GM12874 (cell line): ENCODE results near the gene BCAS3.

ENCODE experiments used
- TF ChIP-seq, protein P1 (sequence below): IDR thresholded peaks from 2 replicates; pipeline ENCODE4 v1.5.1; 2011; ENCODE audit warnings: low read depth, mild to moderate bottlenecking, control low read depth, low read length, moderate library complexity; ENCODE audit not compliant: insufficient read depth

BCAS3 gene

DNA sequence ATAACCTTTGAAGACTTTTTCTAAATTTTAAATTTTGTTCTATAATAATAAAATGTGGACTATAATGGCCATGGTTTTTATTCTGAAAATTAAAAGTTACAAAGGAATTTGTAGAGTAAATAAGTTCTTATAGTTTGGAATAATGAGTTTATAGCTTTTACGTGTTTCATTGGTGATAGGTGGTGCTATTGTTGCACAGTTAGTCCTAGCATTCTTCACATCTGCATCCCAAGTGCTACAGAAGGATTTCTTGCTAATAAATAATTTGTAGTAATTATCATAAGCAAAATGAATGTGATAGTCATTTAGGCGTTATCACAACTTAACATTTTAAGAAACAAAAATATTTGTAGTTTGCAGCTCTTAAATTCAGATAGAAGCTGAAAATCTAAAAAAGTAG is 67.9 kb downstream of the BCAS3 start:
- TF ChIP-seq, protein P1, sequence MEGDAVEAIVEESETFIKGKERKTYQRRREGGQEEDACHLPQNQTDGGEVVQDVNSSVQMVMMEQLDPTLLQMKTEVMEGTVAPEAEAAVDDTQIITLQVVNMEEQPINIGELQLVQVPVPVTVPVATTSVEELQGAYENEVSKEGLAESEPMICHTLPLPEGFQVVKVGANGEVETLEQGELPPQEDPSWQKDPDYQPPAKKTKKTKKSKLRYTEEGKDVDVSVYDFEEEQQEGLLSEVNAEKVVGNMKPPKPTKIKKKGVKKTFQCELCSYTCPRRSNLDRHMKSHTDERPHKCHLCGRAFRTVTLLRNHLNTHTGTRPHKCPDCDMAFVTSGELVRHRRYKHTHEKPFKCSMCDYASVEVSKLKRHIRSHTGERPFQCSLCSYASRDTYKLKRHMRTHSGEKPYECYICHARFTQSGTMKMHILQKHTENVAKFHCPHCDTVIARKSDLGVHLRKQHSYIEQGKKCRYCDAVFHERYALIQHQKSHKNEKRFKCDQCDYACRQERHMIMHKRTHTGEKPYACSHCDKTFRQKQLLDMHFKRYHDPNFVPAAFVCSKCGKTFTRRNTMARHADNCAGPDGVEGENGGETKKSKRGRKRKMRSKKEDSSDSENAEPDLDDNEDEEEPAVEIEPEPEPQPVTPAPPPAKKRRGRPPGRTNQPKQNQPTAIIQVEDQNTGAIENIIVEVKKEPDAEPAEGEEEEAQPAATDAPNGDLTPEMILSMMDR, result no peak

DNA sequence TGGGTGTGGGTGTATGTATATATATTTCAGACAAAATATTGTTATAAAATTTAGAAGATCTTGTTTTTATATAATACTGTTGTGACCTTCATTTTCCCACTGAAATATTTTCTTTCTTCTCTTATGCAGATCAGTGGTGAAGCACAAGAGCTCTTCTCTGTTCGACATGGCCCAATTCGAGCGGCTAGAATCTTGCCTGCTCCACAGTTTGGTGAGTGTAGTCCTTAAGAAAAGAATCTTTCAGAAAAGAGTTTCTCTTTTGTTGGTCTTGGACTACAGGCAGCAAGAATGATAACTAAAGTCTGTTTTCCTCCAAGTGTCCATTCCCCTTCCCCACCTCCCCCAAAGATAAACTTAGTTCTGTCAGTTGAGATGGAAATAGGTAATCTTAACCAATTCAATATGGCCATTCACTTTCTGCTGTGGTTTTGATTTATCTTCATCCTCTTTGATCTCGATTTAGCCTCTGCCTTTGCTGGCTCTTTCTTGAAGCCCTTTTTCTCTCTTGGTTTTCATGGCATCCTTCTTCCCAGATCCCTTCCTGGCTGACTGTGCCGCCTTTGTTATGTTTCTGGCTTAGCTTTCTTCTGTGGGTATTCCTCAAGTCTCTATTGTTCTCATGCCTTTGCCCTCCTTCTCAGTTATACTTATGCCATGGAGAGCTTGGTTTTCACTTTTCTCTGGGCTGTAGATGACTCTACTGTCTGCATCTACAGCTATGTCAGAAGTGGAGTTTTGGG is 69.6 kb downstream of the BCAS3 start:
- TF ChIP-seq, protein P1, result no peak

DNA sequence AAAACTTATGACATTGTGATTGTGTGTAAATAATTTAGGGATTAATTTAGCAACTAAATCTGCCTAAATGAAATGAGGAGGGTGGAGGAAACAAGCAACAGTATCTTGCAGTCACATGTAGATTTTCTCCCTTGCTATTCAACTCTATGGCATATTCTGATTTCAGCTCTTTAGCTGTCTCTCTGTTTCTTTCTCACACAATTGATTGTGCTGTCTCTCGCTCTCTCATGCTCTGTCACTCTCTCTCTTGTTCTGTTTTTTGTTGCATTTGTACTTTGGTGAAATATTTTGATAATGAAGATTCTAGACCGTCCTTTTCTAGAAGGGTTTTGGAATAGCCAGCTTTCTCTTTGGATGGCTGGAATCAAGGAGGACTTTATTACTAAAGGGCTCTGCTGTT is 70.6 kb downstream of the BCAS3 start:
- TF ChIP-seq, protein P1, result no peak

DNA sequence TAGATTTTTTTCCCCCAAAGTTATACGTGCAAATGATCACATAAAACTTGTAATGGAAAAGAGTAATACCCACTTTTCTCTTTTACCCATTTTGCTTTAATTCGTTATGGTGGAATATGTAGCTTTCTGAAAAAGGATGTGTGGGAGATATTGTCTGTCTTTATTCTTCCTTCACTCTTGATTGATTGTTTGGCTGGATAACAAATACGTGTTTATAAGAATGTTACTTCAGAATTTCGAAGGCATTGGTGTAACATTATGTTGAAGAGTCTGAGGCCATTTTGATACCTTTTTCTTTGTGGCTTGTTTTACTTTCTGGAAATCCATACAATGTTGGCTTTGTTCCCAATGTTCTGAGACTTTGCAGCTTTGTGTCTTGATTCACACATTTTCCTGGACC is 71.4 kb downstream of the BCAS3 start:
- TF ChIP-seq, protein P1, result no peak

DNA sequence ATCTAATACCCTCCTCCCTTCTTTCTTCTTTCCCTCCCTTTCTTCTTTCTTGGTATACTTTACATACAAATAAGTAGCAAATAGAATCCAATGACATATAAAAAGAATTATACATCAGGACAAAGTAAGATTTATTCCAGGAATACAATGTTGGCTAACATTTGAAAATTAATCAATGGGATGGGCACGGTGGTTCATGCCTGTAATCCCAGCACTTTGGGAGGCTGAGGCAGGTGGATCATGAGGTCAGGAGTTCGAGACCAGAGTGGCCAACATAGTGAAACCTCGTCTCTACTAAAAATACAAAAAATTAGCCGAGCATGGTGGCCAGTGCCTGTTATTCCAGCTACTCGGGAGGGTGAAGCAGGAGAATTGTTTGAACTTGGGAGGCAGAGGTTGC is 72.1 kb downstream of the BCAS3 start:
- TF ChIP-seq, protein P1, result no peak

DNA sequence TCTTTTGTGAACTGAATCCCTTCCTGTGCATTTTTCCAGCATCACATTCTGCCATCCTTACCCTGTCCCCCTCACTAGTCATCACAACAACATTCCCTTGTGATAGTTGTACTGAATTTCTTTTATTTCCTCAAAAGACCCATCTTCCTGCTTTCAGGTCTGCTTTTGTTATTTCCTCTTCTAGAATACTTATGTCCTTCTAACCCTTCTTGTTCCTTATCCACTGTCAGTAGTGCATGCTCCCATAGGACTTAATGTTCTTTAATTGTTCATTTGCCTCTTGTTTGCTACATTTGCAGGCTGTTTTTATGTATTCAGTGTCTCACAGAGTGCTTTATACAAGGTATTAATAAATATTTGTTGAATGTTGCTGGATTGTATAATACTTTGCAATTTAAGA is 73.0 kb downstream of the BCAS3 start:
- TF ChIP-seq, protein P1, result no peak

DNA sequence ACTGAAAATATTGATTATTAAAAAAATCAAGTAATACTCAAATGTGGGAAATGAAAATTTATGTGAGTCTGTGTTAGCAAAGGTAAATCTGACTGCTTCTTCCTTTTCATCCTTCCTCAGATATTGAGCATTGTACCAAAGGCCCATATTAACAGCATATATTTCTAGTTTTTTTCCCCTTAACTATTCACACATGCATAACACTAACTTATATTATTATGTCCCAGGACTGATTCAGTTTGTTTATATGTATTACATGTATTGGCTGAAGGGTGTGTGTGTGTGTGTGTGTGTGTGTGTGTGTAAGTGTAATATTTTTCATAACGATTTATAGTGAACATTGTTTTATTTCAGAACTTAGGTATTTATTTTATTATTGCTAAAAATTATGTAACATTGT is 74.2 kb downstream of the BCAS3 start:
- TF ChIP-seq, protein P1, result no peak
